ENCODE measurements around the gene TTLL13. TPM values are rescaled to one million over a fixed set of nuclear protein-coding genes. Genes with fewer than 3 reads are reported as not detected.

TTLL13 gene
- total RNA-seq, 1 experiment from 2014 or later = 1.0 TPM

DNA sequence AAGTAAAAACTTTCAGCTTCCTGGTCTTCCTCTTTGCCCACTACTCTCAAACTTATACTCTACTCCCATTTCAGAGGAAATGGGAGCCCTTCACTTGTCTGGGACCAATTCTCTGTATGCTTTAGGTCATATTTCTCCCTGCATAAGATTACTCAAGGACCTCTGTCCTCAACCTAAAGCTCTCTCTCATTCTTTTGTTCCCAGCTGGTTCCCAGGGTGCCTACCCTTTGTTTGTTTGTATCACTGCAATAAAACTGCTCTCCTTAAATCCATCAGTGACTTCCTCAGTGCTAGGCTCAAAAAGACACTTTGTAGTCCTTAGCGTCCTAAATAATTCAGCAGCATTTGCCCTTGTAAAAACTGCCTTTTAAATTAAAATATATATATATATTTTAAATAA lies 19.1 kb downstream of the TTLL13 start:
- Histone ChIP-seq H3K4me2 (ENCODE audit: low read length) (no peak overlapping the region), H3K9me3 (ENCODE audit: control insufficient read depth in 1 of 2, insufficient read depth in 1 of 2, low read depth in 1 of 2, low read length in 2 of 2) (no peaks in the 10 kb centered on the region), H3K36me3 (ENCODE audit: control insufficient read depth in 1 of 2, insufficient read depth in 2 of 2, low read length in 2 of 2) (peaks cover 21 to 46% of the 10 kb centered on the region in 2 experiments), H3K79me2 (ENCODE audit: insufficient read depth, low read length) (peaks cover 87% of the 10 kb centered on the region), H3K27ac (ENCODE audit: low read depth, low read length) (no peak overlapping the region), H2AFZ (ENCODE audit: low read depth, low read length, poor library complexity, severe bottlenecking) (no peak overlapping the region), H3K9me2 (ENCODE audit: insufficient read depth) (no peaks in the 10 kb centered on the region), H3K9ac (ENCODE audit: low read length) (no peak overlapping the region), H4K20me1 (ENCODE audit: insufficient read depth) (peaks cover 2% of the 10 kb centered on the region; the same call in 1 of the 2 replicates), H3K4me3 (replicated peaks in 1 of 2; ENCODE audit: low read depth in 1 of 2, low read length in 2 of 2) (no peak overlapping the region), H3K27me3 (ENCODE audit: insufficient read depth, low read length) (no peaks in the 10 kb centered on the region), H3K4me1 (ENCODE audit: control insufficient read depth in 1 of 2, insufficient read depth in 2 of 2, low read length in 2 of 2) (peaks cover 14 to 29% of the 10 kb centered on the region in 2 experiments)
- ChIA-PET CTCF (no interaction called here), RAD21 (ENCODE audit: low non-redundant PET in 1 of 2, low total read pairs in 2 of 2, uncharacterized antibody in 2 of 2, unreplicated experiment in 2 of 2) (no interaction called here), POLR2A (no interaction called here)
- TF ChIP-seq POLR2AphosphoS5 (IDR thresholded peaks at IDR 0.05; ENCODE audit: low read depth, low read length) = no peak
- TF ChIP-seq EZH2phosphoT487 (IDR thresholded peaks at IDR 0.05; ENCODE audit: borderline replicate concordance) = no peak
- ATAC-seq (no peak), DNase-seq (ENCODE audit: low read depth, low spot score) (no peak)
- intact Hi-C loops (cut with micrococcal nuclease) = no loop called here
- no TSS peak for BruUV-seq (replicated peaks)

DNA sequence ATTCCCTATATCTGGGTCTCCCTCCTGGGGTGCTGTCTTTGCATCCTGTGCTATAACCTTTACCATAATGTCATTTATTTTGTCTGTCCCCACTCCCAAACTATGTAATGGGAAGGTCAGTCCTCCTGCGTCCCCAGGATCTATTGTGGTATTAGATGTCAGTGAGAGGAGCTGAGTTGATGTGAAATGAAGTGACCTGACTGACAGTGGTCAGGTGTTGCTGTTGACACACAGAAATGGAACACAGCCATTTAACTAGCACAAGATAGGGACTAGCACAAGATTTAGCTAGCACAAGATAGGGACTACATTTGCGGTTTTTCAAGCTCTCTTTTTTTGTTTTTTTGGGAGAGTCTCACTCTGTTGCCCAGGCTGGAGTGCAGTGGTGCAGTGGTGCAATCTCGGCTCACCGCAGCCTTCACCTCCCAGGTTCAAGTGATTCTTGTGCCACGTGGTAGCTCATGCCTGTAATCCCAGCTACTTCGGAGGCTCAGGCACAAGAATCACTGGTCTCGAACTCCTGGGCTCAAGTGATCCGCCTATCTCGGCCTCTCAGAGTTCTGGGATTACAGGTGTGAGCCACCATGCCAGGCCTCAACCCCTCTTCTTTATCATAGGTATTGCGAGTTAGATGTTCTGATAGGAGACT lies 21.3 kb downstream of the TTLL13 start:
- Histone ChIP-seq H3K79me2 (ENCODE audit: insufficient read depth, low read length) (peaks cover 78% of the 10 kb centered on the region), H2AFZ (ENCODE audit: low read depth, low read length, poor library complexity, severe bottlenecking) (no peak overlapping the region), H3K4me2 (ENCODE audit: low read length) (no peak overlapping the region), H3K9ac (ENCODE audit: low read length) (no peak overlapping the region), H3K27me3 (ENCODE audit: insufficient read depth, low read length) (no peaks in the 10 kb centered on the region), H3K4me1 (ENCODE audit: control insufficient read depth in 1 of 2, insufficient read depth in 2 of 2, low read length in 2 of 2) (peaks cover 9 to 15% of the 10 kb centered on the region in 2 experiments; a peak in 3 of 4 replicates), H3K9me3 (ENCODE audit: control insufficient read depth in 1 of 2, insufficient read depth in 1 of 2, low read depth in 1 of 2, low read length in 2 of 2) (no peaks in the 10 kb centered on the region), H3K36me3 (ENCODE audit: control insufficient read depth in 1 of 2, insufficient read depth in 2 of 2, low read length in 2 of 2) (peaks cover 21 to 46% of the 10 kb centered on the region in 2 experiments), H4K20me1 (ENCODE audit: insufficient read depth) (peaks cover 2% of the 10 kb centered on the region; the same call in 1 of the 2 replicates), H3K27ac (ENCODE audit: low read depth, low read length) (no peak overlapping the region), H3K4me3 (replicated peaks in 1 of 2; ENCODE audit: low read depth in 1 of 2, low read length in 2 of 2) (no peak overlapping the region), H3K9me2 (ENCODE audit: insufficient read depth) (no peaks in the 10 kb centered on the region)
- ChIA-PET CTCF (interaction anchor here (1.6 kb wide), 1 partner anchor 23 kb away, joined by 3 read pairs; no protein-coding TSS in a partner anchor), RAD21 (ENCODE audit: low non-redundant PET in 1 of 2, low total read pairs in 2 of 2, uncharacterized antibody in 2 of 2, unreplicated experiment in 2 of 2) (no interaction called here), POLR2A (interaction anchor here (0.6 kb wide), 2 partner anchors 477 to 589 kb away, joined by 3 read pairs; no protein-coding TSS in a partner anchor)
- intact Hi-C loops (cut with micrococcal nuclease) = no loop called here
- no peak for ATAC-seq
- no TSS peak for BruUV-seq (replicated peaks)
- no peak for DNase-seq (ENCODE audit: low read depth, low spot score)
- TF ChIP-seq RAD21 (IDR thresholded peaks at IDR 0.05; ENCODE audit: low read depth) (no peak), POLR2AphosphoS5 (IDR thresholded peaks at IDR 0.05; ENCODE audit: low read depth, low read length) (no peak), POLR2A (IDR thresholded peaks at IDR 0.05; ENCODE audit: borderline replicate concordance, extremely low read depth, insufficient read depth, insufficient read length) (no peak), CBX3 (IDR thresholded peaks at IDR 0.05; ENCODE audit: low read depth) (no peak), FOSL1 (IDR thresholded peaks at IDR 0.05; ENCODE audit: low read depth) (no peak), ZFX (IDR thresholded peaks at IDR 0.05) (no peak), SRF (IDR thresholded peaks at IDR 0.05; ENCODE audit: low read depth) (no peak), TCF7L2 (IDR thresholded peaks at IDR 0.05; ENCODE audit: borderline replicate concordance, extremely low read depth, insufficient read depth, insufficient read length) (no peak), JUND (IDR thresholded peaks at IDR 0.05) (no peak), SP1 (IDR thresholded peaks at IDR 0.05; ENCODE audit: low read depth) (no peak), ZNF274 (IDR thresholded peaks at IDR 0.05; ENCODE audit: low read depth, low read length) (no peak), EZH2phosphoT487 (IDR thresholded peaks at IDR 0.05; ENCODE audit: borderline replicate concordance) (no peak)
- TF ChIP-seq, protein P1, sequence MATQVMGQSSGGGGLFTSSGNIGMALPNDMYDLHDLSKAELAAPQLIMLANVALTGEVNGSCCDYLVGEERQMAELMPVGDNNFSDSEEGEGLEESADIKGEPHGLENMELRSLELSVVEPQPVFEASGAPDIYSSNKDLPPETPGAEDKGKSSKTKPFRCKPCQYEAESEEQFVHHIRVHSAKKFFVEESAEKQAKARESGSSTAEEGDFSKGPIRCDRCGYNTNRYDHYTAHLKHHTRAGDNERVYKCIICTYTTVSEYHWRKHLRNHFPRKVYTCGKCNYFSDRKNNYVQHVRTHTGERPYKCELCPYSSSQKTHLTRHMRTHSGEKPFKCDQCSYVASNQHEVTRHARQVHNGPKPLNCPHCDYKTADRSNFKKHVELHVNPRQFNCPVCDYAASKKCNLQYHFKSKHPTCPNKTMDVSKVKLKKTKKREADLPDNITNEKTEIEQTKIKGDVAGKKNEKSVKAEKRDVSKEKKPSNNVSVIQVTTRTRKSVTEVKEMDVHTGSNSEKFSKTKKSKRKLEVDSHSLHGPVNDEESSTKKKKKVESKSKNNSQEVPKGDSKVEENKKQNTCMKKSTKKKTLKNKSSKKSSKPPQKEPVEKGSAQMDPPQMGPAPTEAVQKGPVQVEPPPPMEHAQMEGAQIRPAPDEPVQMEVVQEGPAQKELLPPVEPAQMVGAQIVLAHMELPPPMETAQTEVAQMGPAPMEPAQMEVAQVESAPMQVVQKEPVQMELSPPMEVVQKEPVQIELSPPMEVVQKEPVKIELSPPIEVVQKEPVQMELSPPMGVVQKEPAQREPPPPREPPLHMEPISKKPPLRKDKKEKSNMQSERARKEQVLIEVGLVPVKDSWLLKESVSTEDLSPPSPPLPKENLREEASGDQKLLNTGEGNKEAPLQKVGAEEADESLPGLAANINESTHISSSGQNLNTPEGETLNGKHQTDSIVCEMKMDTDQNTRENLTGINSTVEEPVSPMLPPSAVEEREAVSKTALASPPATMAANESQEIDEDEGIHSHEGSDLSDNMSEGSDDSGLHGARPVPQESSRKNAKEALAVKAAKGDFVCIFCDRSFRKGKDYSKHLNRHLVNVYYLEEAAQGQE (IDR thresholded peaks at IDR 0.05; ENCODE audit: low read depth) = no peak
- TF ChIP-seq, protein P2, sequence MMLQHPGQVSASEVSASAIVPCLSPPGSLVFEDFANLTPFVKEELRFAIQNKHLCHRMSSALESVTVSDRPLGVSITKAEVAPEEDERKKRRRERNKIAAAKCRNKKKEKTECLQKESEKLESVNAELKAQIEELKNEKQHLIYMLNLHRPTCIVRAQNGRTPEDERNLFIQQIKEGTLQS (IDR thresholded peaks at IDR 0.05) = no peak
- TF ChIP-seq, protein P3, sequence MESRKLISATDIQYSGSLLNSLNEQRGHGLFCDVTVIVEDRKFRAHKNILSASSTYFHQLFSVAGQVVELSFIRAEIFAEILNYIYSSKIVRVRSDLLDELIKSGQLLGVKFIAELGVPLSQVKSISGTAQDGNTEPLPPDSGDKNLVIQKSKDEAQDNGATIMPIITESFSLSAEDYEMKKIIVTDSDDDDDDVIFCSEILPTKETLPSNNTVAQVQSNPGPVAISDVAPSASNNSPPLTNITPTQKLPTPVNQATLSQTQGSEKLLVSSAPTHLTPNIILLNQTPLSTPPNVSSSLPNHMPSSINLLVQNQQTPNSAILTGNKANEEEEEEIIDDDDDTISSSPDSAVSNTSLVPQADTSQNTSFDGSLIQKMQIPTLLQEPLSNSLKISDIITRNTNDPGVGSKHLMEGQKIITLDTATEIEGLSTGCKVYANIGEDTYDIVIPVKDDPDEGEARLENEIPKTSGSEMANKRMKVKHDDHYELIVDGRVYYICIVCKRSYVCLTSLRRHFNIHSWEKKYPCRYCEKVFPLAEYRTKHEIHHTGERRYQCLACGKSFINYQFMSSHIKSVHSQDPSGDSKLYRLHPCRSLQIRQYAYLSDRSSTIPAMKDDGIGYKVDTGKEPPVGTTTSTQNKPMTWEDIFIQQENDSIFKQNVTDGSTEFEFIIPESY (IDR thresholded peaks at IDR 0.05; ENCODE audit: extremely low read depth, insufficient replicate concordance, low read length) = no peak
